LNCaP clone FGC (cell line): ENCODE measurements around the gene WNT4.

Source experiments
- DNase-seq: peaks from one replicate; pipeline ENCODE4 v3.0.0-alpha.2; 2011; ENCODE audit warnings: low read depth
- H3K4me3 ChIP-seq: 2 replicates; pipeline ENCODE4 v1.5.1; 2011; ENCODE audit warnings: mild to moderate bottlenecking, low read depth, low read length, control low read depth
- CTCF ChIP-seq: IDR thresholded peaks from 2 replicates; pipeline ENCODE4 v1.5.1; 2012; ENCODE audit warnings: mild to moderate bottlenecking; ENCODE audit not compliant: control insufficient read depth, insufficient read depth; ENCODE audit errors: extremely low read depth

The WNT4 gene

GRCh38 chr1:22115286-22115685 lies 27.6 kb downstream of the WNT4 start:
- H3K4me3 ChIP-seq, result no peak overlapping the region
- no peak for TF ChIP-seq CTCF
- DNase-seq, result no peak

- no peak overlapping the region for H3K4me3 ChIP-seq
- no peak for TF ChIP-seq CTCF
- no peak for DNase-seq
These were observed 28.5 kb downstream of the WNT4 start for GRCh38 chr1:22114083-22115012.

- no peak overlapping the region for H3K4me3 ChIP-seq
- no peak for DNase-seq
- no peak for TF ChIP-seq CTCF
These were observed 30.3 kb downstream of the WNT4 start for GRCh38 chr1:22112554-22112953.

- no peak overlapping the region for H3K4me3 ChIP-seq
- no peak for DNase-seq
- no peak for TF ChIP-seq CTCF
These were observed 31.3 kb downstream of the WNT4 start for GRCh38 chr1:22111620-22112019.

- H3K4me3 ChIP-seq, result no peak overlapping the region
- TF ChIP-seq CTCF, result no peak
- DNase-seq, result no peak
These were observed 31.8 kb downstream of the WNT4 start for GRCh38 chr1:22111115-22111514.

- no peak for TF ChIP-seq CTCF
- no peak for DNase-seq
- H3K4me3 ChIP-seq, result no peak overlapping the region
These were observed 32.9 kb downstream of the WNT4 start for GRCh38 chr1:22110016-22110415.
